HG03457 (cell line): ENCODE data around the gene CPNE9.

ENCODE experiments used
- ATAC-seq: cut with Tn5 transposase; IDR thresholded peaks from one replicate; pipeline ENCODE4 v1.9.1; 2021; ENCODE audit warnings: moderate number of reproducible peaks; ENCODE audit not compliant: unreplicated experiment

The CPNE9 gene, protein sequence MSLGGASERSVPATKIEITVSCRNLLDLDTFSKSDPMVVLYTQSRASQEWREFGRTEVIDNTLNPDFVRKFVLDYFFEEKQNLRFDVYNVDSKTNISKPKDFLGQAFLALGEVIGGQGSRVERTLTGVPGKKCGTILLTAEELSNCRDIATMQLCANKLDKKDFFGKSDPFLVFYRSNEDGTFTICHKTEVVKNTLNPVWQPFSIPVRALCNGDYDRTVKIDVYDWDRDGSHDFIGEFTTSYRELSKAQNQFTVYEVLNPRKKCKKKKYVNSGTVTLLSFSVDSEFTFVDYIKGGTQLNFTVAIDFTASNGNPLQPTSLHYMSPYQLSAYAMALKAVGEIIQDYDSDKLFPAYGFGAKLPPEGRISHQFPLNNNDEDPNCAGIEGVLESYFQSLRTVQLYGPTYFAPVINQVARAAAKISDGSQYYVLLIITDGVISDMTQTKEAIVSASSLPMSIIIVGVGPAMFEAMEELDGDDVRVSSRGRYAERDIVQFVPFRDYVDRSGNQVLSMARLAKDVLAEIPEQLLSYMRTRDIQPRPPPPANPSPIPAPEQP

DNA sequence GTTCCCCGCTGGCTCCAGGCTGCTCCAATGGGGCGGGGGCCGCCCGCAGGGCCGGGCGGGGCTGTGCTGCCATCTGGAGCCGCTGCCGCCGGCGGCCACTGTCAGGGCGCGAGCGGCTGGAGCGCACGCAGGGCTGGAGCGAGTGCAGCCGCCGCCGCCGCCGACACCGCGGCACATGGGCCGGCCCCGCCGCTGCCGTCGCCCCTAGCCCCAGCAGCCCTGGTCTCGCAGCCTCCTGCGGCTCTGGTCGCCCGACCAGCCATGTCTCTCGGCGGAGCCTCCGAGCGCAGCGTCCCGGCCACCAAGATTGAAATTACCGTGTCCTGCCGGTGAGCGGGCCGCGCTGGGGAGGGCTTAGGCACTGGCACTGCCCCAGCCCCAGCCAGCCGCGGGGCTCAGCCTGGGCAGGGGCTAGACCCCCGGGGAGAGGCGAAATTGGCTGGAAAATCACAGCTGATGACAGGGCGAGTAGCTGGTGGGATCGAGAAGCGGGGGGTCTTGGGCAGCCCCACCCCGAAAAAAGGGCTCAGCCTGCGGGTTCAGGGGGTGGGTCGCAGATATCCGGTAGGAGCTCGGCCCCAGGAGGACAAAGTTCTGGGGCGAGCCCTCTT lies at the start of gene CPNE9:
Gene CPNE9, plus strand, starts transcription at position 98 of the 611 bp plus-strand sequence. Its CDS starts 164 bp downstream, at position 262.
- no peak for ATAC-seq

DNA sequence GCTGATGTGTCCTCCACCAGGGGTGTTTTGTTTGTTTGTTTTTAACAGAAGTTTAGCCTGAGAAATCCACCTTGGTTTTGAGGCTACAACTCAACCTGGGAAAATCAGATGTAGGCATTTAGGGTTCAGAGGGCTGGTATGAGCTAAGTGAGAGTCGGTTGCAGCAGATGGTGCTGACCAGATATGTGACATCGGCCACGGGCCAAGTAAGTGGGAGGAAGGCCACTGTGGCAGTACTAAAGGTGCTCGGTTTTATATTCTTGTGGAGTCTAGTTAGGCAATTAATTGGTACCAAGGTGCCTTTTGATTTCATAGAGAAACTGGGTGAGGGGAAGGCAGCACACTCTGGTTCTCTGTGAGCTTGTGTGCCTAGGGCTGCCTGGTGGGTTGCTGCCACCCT lies 43.8 kb upstream of the CPNE9 start:
- ATAC-seq: no peak

DNA sequence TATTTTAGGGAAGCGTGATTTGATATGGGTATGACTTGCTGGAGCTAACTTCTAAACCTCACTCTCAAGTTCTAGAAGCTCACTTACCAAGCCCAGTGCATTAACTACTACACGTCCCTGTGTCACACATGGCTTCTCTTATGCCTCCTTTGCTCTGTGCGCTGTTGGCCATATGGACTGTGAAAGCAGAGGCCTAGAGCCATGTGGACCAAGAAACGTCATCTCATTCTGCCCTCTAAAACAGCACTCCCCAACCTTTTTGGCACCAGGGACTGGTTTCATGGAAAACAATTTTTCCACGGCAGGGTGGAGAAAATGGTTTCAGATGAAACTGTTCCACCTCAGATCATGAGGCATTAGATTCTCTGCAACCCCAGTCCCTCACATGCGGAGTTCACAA lies 42.7 kb upstream of the CPNE9 start:
- ATAC-seq: no peak

DNA sequence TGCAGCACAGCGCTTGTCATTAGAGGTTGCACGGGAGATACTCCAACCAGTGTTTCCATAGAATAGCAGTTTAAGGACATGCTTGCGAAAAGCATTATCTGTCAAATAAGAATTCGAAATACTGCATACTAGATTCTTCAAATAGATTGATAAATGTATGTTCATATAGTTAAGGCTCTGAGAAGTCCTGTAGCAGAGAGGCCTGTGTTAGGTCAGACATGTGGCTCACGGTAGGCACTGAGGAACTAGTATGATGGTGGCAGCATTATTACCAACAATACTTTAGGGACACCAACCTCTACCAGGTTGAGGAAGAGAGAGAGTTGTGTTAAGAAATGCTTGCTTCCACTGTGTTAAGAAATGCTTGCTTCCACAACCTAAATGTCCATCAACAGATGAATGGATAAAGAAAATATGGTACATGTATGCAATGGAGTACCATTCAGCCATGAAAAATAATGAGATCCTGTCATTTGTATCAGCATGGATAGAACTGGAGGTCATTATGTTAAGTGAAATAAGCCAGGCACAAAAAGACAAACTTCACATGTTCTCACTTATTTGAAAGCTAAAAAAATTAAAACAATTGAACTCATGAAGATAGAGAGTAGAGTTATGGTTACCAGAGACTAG lies 39.4 kb upstream of the CPNE9 start:
- ATAC-seq: no peak

DNA sequence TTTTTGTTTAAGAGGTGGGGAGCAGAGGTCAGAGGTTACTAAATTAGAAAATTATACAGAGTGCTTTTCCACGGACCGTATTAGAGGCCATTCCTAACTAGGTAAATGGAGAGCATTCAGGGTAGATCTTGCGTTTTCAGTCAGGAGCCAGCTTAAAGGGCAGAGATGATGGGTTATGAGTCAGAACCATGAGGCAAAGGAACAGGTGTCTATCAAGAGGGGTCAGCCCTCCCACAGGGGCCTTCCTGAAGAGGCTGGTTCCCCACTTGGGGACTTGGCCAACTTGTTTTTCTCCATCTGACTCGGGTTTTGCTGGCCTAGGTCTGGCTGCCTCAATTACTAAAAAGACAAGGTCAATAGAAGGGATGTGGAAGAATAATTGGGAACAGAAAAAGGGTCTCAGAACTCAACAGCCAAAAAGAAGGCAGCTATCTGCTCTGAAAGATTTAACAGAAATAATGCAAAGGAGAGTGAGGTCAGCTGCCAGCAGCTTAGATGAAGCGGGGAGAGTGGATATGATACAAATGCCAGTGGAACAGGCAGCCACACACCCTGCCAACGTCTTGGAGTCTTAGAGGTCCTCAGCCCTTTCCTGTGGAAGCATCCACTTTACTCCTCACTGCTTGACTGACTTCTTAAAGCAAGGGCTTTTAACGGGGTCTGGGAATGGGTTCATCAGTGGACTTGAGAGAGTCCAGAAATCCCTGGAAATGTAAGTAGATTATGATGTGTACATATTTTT lies 36.8 kb upstream of the CPNE9 start:
- no peak for ATAC-seq

DNA sequence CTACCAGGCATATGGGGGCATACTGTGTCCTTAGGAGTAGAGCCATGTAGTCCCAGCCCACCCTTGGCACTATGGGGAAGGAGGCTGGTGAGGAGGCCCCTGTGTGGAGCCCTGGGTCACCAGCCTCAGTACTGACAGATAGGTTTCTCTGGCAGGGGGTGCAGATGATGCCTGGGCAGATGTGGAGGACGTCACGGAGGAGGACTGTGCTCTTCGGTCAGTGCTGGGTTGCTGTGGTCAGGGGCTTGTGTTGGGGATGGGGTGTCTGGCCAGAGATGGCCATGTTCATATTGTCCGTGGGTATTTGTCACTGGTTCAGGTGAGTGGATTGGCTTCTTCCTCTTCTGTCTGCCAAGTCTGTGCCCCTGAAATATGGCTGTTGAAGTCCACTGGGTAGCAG lies 34.4 kb upstream of the CPNE9 start:
- ATAC-seq: no peak

DNA sequence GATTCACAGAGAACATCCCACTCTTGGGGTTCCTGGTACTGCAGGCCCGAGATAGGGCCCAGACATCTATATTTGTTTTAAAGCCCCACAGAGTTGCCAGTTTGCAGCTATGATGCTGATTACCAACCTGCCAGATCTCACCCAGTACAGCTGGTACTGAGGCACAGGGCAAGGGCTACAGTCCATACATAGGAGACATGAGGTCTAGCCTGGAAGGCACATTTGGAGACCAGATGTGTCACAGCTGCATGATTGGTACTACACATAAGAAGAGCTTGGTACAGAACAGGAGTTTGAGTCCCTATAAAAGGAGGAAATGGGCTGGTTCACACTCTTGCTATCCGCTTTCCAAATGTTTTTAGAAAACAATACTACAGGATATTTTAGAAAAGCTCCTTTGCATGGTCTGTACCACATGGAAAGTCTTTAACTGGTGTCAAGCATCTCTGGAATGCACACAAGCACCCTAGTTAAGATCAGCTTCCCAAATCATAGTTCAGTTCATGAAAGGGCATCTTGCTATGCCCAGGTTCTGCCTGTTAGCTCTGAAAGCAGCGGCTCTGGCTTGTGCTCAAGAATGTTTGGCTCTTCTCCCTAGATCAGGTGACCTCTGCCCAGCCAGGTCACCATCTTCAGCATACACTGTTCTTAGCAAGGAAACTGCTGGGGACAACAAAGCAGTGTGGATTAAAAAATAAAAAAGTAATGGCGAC lies 33.8 kb upstream of the CPNE9 start:
- no peak for ATAC-seq

DNA sequence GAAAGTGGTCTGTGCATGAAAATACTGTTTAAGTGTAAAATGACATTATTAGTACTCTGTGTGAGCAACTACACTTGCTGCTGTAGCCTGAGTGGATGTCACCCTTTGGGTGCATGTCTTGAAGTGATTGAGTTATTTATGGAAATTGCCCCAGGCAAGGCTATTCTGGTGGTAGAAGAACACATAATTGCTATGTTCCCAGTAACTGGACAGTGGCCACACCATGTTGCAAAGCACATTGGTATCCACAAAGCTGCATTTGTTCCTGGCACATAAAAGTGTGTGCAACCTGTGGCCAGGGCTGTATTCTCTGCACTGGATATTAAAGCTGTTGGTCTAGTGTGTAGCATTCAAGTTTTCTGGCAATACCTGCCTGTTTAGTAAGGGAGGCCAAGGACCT lies 30.6 kb upstream of the CPNE9 start:
- no peak for ATAC-seq

DNA sequence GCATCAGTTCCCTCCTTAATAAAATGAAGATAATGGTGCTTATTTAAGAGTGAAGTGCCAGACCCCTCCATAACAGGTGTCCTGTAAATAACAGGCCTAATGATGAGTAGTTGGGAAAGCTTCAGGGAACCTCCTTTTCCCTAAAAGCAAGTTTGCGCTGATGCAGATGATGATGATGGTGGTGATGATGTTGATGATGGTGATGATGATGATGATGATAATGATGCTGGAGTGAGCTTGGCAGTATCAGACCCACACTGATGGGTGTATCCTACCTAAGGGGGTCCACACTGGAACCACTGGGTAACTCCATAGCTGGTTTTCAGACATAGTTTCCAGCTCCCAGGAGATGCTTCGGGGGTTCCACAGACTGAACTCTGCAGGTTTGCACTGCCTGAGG lies 29.9 kb upstream of the CPNE9 start:
- ATAC-seq: no peak

DNA sequence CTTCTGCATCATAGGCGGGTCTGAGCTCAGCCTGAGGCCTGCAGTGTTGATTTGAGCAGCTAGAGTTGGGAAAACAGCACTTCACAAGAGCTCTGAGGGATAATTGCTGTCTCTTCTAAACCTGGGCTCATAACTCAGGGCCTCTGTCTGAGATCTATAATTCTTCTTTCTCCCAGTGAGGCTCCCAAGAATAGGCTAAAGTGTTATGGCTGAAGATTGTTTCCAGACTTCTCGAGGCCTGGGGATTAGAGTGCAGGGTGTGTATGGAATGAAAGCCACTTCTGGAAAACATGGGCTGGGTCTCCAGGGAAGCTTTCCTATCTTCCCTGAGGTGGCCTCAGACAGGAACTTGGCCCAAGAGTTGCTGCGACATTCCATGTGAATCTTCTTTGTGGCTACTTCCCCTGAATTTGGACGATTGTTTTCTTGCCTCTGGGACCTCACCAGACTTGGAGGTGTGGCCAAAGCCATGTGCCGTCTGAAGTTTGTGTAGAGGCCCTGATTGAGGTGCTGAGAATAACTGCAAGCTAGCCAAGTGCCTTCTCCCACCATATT lies 27.8 kb upstream of the CPNE9 start:
- ATAC-seq: no peak

DNA sequence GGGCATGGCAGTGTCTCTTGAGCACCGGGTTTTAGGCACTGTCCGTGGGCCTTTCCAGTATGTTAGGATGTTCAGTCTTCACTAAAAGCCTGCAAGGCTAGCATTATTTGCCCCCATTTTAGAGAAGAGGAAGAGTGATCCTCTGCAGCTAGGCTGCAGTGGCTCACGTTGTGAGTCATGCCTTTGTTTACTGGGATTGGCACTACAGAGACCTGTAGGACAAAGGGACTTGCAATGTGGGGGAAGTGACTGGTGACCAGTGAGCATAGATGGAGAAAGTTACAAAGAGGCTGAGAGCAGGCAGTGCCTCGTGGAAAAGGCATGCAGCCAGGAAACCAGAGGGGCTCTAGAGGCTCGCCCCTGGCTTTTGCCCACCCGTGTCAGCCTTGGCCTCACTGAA lies 26.8 kb upstream of the CPNE9 start:
- ATAC-seq: no peak

DNA sequence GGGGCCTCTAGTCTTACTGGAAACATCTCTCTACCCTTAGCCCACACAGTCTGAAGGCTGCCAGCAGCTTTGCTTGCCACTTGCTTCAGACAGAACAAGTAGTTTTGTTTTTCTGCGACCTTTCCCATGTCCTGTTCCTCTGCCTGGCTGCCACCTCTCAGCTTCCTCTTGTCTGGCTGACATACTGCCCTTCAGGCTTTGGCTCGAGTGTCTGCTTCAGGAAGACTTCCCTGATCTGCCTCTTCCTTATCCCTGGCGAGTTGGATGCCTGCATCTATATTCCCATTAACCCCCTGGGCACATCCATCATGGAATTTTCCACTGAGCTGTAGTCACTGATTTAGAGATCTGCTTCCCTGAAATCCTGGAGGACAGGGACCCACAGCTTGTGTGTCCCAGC lies 25.1 kb upstream of the CPNE9 start:
- ATAC-seq: no peak

DNA sequence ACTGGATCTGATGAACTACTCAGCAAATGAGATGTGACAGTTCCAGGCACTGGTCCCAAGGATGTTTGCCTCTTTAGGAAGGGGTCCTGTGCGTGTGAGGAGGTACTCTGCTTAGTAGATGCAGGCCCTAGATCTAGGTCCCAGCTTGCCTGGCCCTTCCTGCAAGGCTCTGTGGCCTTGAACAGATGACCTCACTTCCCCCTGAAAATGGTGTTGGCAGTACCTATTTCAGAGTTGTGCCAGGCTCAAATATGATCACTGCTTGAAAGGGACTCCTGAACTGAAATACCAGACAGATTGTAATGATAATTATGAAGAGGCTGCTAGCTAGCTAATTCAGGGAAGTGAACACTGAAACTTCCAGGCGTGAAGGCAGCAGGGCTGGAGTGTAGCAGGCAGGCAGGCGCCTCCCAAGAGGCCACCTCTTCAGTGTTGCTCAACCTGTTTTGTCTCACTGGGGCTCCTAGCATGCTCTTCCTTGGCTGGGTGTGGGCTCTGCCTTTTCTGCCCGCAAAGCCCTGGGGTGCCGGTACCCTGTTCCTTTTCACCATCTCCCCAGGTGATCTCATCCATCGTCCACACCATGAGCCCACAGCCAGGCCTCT lies 24.1 kb upstream of the CPNE9 start:
- no peak for ATAC-seq

DNA sequence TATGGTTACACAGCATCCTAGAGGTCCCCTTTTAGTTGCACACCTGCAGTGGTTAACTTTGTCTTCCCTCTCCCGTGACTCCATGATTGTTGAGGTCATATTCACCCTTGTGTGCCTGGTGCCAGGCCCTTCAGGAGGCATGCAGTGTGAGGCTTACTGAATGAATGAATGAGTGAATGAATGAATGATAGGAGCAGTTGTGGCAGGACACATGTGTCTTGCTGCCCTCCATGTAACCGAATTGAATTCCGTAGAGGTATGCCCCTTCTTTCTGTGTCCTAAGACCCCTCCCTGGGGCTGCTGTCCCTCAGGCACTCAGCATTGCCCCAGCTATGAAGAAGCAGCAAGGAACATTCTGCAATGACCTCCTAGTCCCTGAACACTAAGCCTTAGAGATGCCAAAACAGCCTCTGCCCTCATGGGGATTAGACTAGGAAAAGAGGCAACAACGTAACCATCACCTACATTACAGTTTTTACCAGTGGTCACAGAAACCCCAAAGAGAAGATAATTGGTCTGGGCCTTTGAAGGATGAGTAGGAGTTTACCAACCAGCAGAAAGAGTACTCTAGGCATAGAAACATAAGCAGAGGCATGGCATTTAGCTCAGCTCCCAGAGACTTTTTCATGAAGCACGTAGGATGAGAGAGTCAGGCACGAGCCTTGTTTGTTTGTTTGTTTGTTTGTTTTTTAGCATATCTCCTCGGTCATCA lies 22.5 kb upstream of the CPNE9 start:
- no peak for ATAC-seq

DNA sequence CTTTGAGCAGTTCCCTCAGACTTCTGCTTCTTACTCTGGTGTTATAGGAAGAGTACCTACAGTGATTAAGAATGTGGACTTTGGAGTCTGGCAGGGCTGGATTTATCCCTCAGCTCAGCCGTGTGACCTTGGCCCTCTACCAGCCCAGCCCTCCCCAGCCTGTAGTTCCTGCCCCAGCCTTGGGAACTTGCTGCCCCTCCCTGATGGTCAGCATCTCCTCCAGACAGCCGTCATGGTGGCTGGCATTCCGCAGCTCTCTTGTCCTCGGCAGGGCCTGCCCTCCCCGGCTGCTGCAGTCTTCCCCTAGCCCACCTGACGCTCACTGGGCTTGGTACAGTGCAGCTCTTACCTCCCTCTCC lies 21.9 kb upstream of the CPNE9 start:
- ATAC-seq: no peak

DNA sequence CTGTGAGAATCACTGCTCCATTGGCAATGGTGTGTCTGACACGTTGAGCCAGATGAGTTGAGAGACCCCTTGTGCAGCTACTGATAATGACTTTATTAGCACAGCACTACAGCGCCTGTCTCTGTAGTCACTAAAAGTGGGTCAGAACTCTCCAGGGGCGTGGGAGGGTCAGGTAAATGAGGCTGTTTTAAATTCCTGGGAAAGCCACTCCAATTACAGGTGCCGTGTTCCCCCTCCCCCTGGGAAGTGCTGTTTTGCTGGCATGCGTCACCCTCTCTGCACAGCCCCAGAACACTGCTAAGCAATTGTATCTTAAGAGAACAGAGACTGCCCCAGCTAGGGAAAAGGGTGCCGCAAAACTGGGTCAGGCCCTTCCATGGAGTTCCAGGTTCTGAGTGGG lies 21.5 kb upstream of the CPNE9 start:
- ATAC-seq: no peak

DNA sequence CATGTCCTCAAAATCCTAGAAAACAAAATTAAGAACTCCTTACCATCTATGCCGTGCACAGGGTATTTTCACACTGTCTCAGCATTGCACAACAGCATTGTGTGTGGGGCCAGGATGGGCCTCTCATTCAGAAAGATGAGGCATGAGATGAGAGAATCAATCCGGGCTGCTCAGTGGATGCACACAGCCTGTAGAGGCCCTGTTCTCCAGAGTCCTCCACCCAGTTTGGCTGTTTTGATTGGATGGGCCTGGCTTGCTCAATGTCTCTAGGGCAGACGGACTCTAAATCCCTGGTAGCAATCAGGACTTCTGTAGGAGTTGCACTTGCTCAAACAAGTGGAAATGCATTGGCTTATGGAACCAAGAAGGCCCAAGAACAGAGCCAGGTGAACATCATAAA lies 20.2 kb upstream of the CPNE9 start:
- no peak for ATAC-seq

DNA sequence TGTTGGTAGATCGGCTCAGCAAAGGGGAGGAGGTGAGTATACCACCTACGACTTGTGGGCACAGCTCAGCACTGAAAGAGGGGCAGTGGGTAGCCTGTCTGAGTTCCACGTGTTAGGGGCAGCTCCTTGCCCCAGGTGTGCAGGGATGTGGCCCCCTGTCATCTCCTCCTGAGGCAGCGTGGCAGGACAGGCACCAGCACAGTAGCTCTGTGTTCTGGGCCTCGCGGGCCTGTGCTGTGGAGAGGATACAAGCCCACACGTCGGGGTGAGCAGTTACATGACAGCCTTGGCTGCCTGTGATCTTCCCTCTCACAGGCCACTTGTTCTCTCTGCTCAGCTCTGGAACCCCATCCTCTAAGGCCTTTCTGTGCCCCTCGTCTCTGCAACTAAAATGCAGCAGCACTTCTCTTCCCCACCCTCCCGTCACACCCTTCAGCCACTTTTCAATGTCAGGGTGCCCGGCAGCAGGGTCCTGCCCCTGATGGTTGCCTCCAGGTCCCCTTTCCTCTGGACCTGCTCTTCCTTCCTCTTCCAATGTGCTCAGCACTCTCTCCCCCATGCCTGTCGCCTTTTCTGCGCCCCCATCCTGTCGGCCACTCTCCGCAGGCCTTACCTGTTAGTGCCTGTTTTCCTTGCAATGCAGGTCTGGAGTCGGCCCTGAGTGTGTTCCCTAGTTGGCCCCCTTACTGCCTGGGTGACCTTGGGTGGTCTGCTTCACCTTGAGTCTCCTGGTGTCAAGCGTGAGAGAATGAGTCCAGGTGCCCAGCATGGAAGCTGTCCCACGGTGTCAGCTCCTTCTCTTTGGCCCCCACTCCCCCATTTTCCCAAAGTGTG lies 18.2 kb upstream of the CPNE9 start:
- ATAC-seq: no peak
